ENCODE measurements around the gene PPFIA1.

DNA sequence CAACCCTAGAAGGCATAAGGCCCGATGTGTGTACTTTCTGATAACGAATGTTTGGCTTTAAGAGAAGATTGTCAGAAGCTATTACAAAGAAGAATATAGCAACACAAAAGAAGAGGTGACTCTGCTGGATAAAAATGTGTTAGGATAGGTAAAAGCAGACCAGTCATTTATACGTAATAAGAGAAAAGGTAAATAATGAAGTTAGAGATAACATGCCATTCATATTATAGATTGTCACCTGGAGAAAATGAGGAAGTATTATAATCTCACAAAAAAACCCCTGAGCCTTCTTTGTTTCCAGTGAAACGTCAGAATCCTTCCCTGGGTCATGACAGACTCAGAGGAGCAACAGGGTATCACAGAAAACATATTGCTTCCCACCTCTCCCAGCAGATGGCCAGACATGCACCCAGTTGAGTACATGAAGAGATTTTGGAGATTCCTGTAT lies 36.1 kb downstream of the PPFIA1 start:
- TF ChIP-seq CTCF (IDR thresholded peaks at IDR 0.05; ENCODE audit: insufficient read depth, low read length, poor library complexity, severe bottlenecking) (no peak), EZH2phosphoT487 (conservative IDR thresholded peaks at IDR 0.05; ENCODE audit: low read length) (no peak)
